22Rv1 (cell line): Measurements from ENCODE around the gene KAZN.

Experiments
- ZFX ChIP-seq: fragments of 450-650 bp; IDR thresholded peaks from 2 replicates; pipeline ENCODE4 v1.6.1; 2017; ENCODE audit warnings: antibody characterized with exemption, borderline replicate concordance
- TF ChIP-seq, protein P1 (sequence below): fragments of 450-650 bp; IDR thresholded peaks from 2 replicates; pipeline ENCODE4 v1.5.1; 2017; ENCODE audit warnings: mild to moderate bottlenecking

DNA sequence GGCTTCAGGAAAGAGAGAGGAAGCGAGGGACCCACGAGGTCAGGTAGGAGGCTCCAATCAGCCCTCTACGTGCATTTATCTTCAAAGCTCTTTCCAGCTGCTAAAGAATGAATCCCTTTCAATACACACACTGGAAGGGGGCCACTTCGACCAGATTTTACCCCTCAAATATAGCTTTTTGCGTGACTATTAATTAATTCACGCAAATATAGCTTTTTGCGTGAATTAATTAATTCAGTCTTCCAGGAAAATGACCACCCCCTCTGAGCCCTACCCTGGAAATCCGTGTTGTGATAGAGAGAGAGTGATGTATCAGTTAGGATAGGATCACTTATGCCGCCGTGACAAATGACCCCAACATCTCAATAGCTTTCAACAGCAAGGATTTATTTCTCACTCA lies 289.9 kb downstream of the KAZN start:
- TF ChIP-seq, protein P1, sequence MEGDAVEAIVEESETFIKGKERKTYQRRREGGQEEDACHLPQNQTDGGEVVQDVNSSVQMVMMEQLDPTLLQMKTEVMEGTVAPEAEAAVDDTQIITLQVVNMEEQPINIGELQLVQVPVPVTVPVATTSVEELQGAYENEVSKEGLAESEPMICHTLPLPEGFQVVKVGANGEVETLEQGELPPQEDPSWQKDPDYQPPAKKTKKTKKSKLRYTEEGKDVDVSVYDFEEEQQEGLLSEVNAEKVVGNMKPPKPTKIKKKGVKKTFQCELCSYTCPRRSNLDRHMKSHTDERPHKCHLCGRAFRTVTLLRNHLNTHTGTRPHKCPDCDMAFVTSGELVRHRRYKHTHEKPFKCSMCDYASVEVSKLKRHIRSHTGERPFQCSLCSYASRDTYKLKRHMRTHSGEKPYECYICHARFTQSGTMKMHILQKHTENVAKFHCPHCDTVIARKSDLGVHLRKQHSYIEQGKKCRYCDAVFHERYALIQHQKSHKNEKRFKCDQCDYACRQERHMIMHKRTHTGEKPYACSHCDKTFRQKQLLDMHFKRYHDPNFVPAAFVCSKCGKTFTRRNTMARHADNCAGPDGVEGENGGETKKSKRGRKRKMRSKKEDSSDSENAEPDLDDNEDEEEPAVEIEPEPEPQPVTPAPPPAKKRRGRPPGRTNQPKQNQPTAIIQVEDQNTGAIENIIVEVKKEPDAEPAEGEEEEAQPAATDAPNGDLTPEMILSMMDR = no peak
- TF ChIP-seq ZFX = no peak
